GM18520 (cell line): ENCODE measurements around the gene PXMP2.
"Not testable (repeated sequence)": the region's sequence is repeated elsewhere in the genome, so short reads cannot be mapped to it uniquely, and the experiment has no call there.

Experiments used
- ATAC-seq: cut with Tn5 transposase; IDR thresholded peaks from one replicate; pipeline ENCODE4 v1.9.1; 2021; ENCODE audit not compliant: unreplicated experiment

Gene PXMP2

DNA sequence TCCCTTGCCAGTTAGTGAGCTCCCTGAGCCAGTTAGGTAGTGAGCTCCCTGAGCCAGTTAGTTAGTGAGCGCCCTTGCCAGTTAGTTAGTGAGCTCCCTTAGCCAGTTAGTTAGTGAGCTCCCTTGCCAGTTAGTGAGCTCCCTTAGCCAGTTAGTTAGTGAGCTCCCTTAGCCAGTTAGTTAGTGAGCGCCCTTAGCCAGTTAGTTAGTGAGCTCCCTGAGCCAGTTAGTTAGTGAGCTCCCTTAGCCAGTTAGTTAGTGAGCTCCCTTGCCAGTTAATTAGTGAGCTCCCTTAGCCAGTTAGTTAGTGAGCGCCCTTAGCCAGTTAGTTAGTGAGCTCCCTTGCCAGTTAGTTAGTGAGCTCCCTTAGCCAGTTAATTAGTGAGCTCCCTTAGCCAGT lies 4.6 kb downstream of the PXMP2 start:
- ATAC-seq = not testable (repeated sequence)

DNA sequence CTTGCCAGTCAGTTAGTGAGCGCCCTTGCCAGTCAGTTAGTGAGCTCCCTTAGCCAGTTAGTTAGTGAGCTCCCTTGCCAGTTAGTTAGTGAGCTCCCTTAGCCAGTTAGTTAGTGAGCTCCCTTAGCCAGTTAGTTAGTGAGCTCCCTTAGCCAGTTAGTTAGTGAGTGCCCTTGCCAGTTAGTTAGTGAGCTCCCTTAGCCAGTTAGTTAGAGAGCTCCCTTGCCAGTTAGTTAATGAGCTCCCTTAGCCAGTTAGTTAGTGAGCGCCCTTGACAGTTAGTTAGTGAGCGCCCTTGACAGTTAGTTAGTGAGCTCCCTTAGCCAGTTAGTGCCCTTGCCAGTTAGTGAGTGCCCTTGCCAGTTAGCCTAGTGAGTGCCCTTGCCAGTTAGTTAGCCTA lies 7.5 kb downstream of the PXMP2 start:
- ATAC-seq = not testable (repeated sequence)

DNA sequence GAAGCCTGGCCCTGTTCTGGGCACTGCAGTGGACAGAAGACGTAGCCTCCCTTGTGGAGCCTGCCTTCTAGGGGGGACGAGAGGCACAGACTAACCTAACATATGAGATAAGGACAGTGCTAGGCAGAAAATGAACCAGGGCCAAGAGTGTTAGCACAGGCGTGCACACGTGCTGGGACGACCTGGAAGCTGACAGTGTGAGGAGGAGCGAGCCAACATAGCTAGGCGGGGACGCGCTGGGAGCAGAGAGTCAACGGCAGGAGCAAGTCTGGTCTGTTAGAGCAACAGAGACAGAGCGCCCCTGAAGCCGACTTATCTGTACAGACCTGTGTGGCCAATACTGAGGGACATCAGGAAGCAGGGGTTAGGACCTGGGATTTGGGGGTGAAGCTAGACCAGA lies 8.0 kb downstream of the PXMP2 start:
- ATAC-seq = no peak

DNA sequence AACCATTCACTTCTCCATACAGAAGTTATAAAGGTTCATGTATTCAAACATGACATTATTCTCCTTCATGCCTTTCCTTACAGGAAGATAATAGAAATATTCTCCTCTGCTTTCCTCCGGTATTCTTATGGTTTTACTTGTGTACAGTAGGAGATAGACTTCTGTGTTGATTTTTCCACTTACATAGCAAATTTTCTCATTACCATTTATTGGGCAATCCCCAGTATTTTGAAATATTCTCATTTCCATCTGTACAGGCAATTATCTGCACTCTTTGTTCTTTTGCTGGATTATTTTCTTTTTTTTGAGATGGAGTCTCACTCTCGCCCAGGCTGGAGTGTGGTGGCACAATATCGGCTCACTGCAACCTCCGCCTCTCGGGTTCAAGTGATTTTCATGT lies 11.0 kb downstream of the PXMP2 start:
- ATAC-seq = no peak

DNA sequence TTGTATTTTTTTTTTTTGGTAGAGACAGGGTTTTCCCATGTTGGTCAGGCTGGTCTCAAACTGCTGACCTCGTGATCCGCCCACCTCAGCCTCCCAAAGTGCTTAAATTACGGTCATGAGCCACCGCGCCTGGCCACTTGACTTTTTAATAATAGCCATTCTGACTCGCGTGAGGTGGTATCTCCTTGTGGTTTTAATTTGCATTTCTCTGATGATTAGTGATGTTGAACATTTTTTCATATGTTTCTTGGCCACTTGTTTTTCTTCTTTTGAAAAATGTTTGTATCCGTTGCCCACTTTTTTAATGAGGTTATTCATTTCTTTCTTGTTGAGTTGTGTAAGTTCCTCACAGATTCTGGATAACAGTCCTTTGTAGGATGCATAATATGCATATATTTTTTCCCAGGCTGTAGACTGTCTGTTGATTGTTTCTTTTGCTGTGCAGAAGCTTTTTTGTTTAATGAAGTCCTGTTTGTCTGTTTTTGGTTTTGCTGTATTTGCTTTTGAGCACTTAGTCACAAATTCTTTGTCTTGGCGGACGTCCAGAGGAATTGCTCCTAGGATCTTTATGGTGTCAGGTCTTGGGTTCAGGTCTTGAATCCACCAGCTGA lies 12.9 kb downstream of the PXMP2 start:
- ATAC-seq = no peak

DNA sequence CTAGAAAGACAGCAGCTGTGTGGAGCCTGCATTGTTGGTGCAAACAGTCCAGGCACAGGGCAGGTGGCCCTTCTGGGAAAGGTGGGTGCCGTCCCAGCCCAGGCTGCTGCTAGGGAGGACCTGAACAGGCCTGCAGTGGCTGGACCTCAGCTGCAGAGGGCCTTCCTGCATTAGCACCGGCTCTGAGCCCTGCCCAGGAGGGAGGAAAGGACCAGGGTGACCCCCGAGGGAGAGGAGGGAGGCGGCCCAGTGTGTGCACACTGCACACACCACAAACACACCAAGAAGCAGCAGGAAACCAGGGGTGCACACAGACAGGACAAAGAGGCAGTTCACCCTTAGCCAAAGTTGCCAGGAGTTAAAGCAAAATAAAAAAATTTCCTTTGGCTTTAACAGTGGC lies 15.3 kb downstream of the PXMP2 start:
- no peak for ATAC-seq

DNA sequence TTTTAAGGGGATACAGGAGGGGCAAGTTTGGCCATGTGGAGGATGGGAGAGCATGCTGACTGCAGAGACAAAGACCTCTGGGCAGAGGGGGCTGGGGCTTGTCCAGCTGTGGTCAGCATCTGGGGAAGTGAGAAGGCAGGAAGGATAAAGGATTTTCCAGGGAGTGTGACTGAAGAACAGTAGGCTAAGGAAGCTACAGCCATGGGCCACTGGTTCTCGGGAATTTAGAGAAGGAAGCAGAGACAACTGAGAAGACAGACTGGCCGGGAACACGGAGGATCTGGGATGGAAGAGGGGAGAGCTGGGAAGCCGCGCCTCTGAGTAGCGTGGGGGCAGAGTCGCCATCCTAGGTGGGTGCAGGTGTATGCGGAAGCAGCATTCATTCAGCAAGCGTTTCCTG lies 16.3 kb downstream of the PXMP2 start:
- ATAC-seq = no peak

DNA sequence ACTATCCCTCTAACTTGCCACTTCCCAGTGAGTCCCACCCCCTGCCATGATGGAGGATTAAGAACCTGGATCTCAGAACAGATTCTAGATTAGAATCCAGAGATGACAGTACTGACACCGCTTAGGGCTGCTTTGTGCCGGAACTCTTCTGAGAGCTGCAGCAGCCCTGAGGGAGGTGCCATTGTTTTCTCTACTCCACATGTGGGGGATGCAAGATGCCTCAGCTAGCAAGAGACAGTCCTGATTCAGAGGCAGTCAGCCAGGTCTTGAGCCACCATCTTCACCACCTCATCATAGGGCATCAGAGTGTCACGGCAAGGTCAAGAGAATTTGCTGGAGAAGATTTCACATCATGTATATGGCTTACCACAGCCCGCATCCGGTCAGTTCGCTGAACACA lies 19.9 kb downstream of the PXMP2 start:
- no peak for ATAC-seq

DNA sequence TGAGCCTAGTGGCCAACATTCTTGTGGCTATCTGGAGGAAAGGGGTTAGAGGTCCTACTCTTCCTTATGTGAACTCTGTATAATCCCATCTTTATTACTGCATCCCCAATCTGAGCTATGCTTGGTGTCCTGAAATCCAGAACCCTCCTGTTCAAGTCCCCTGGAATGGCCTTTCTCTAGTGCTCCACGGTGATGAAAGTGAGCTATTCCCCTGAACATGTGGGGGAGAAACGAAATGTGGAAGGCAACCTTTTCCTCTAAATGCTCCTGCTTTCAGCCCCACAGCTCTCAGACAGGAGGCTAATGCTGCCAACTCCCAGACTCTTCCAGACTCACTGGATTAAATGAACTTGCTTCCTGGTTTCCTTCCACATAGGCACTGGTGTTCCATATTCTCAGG lies 20.8 kb downstream of the PXMP2 start:
- no peak for ATAC-seq

DNA sequence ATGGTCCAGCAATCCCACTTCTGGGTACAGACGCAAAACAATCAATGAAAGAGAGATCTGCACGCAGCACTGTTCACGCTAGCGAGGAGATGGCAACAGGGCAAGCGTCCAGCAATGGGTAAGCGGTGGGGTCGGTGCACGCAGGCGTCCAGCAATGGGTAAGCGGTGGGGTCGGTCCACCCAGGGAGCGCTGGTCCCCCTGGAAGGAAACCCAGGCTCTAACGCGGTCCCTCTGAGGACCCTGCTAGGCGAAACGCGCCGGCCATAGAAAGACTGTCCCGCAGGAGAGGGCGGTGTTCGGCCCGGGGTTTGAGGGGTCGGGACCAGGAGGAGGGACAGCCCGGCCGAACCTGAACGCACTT lies 22.6 kb downstream of the PXMP2 start:
- peak; percentile 11 for ATAC-seq

DNA sequence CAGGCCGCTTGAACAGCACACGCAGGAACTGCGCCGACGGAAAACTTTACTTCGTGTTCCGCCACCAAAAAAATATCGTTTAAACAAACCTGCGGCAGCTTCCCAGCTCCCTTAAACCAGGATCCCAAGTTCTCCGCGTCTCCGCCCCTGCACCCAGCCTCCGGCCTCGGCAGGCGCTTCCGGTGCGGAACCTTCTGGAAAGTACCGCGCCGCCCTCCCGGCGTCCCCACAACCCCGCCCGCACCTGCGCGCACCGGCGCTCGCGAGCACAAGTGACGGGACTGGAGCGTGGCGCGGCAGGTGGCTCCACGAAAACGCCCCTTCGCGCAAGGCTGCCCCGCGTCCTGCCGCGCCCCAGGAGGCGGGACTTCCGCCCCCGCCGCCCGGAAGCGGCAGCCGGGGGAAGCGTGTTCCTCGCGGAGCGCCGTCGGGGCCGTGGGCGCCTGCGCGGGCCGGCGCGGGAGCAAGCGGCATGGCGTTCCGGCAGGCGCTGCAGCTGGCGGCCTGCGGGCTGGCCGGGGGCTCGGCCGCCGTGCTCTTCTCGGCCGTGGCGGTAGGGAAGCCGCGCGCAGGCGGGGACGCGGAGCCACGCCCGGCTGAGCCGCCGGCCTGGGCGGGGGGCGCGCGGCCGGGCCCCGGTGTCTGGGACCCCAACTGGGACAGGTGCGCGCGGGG lies 23.2 kb downstream of the PXMP2 start, which contains the start of gene PGAM5:
Gene PGAM5 (plus strand): TSS at position 438 of the 675 bp plus-strand sequence. CDS start 35 bp downstream, at position 473.
- peak; percentile 88 for ATAC-seq

DNA sequence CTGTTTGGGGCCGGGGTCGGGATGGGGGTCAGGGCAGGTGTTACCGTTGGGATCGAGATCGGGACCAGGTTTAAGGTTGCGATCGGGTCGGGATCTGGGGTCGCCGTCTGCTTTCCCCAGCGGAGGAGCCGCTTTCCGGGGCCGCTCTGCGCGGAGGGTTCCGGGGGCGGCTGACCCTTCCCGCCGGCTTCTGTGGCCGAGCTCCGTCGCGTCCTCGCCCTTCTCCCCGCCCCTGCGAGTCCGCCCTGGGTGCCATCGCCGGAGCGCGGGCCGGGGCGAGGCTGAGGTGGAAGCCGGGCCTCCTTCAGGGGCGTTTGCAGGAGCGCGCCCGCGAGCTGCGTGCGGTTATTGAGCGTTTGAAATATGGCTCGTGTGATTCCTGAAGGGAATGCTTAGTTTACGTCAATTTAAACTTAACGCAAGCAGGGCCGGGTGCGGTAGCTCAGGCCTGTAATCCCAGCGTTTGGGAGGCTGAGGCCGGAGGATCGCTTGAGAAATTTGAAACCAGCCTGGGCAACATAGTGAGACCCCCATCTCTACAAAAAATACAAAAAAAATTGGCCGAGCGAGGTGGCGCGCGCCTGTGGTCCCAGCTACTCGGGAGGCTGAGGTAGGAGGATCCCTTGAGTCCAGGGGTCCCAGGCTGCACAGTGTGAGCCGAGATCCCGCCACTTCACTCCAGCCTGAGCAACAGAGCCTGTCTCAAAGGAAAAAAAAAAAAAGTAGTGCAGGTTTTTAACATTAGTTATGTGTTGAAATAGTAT lies 23.9 kb downstream of the PXMP2 start:
- no peak for ATAC-seq

DNA sequence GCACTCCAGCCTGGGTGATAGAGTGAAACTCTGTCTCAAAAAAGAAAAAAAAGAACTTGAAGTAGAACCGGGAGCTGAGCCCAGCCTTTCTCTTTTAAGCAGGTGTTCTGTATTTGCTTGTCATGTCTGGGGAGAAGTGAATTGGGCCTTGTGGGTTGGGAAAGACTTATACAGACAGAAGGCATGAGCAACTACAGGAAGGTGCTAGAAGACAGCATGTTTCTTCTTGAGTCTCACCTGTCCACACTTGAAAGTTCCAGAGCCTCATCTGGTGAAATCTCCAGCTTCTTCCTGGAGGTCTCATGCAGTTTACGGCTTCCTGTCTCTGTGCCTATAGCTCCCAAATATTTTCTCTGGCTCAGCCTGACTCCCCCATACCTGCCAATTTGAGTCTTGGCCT lies 25.7 kb downstream of the PXMP2 start:
- ATAC-seq = no peak

DNA sequence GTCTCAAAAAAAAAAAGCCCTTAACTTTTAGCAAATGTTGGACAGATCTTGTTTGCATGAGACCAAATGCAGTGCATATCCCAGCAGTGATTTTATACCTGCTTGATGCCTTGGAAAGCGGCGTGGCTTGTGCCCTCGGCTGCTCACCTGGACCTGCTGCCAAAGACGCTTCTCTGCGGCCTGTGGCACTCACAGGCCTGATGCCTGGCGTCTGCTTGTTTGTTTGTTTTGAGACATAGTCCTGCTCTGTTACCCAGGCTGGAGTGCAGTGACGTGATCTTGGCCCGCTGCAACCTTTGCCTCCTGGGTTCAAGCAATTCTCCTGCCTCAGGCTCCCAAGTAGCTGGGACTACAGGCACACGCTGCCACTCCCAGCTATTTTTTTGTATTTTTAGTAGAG lies 28.5 kb downstream of the PXMP2 start:
- no peak for ATAC-seq

DNA sequence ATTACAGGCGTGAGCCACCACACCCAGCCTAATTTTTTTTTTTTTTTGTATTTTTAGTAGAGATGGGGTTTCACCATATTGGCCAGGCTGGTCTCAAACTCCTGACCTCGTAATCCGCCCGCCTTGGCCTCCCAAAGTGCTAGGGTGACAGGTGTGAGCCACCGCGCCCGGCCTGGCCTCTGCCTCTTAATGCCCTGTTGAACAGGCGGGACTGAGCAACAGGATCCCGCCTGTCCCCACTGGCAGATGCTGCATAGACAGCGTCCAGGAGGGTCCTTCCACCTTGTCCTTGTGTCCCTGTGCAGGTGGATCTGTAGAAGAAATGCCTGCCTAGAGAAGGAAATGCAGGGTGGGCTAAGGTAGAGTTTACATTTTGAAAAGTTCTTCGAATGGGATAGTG lies 29.0 kb downstream of the PXMP2 start:
- no peak for ATAC-seq

DNA sequence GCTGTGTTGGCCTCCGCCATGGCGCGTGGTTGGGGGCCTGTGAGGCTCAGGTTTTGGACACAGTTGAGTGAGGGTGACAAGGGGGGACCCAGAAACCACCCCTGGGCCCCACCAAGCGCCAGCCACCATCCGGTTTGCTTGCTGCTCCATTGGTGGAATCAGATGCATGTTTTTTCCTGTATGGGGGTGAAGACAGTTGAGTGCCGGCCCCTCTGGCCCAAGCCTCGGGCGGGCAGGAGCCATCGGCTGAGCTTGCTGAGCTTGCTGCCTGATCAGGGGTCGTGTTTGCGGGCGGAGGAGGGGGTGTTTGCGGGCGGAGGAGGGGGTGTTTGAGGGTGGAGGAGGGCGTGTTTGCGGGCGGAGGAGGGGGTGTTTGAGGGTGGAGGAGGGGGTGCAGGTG lies 29.6 kb downstream of the PXMP2 start:
- ATAC-seq = no peak

DNA sequence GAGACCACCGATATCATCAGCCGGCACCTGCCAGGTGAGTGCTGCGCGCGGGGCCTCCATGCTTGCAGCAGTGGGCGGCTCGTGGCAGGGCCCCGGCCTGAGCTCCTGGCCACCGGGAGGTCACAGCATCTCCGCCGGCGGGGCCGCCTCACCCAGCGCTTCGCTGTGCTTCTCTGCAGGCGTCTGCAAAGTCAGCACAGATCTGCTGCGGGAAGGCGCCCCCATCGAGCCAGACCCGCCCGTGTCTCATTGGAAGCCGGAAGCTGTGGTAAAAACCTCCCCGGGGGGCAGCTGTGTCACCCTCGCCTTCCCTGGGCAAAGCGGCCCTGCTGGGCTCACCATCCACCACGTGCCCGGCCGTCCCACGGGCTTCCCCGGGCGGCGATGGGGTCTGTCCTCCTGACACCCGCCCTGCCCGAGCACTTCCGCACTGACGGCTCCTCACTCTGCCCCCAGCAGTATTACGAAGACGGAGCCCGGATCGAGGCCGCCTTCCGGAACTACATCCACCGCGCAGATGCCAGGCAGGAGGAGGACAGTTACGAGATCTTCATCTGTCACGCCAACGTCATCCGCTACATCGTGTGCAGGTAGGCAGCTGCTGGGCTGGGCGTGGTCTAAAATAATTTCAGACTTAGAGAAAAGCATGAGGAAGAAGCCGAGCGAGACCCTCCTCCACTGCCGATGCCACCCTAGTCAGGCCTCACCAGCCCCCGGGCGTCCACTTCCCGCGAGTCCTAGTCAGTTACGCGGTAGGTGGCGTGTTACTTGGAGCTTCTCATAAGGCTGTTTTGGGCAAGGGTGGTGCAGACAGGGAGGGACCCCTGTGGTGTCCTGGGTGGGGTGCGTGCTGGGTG lies 30.4 kb downstream of the PXMP2 start:
- ATAC-seq = no peak

DNA sequence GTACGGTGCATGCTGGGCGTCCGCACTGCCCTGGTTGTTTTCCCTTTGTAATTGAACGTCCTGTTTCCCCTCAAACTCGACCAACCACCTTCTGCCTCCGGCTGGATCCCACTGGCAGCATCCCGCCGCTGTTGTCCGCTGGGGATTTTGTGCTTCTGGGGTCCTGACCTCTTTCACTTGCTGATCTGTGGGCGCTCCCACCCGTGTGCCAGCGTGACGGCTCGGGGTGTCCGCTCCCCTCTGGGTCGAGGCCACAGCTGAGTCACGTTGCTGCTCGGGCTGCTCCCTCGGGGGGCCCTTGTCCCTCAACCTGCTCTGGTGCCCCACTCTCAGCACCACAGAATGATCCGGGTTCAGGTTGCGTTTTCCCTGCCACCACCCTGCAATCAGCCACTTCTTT lies 31.3 kb downstream of the PXMP2 start:
- no peak for ATAC-seq

DNA sequence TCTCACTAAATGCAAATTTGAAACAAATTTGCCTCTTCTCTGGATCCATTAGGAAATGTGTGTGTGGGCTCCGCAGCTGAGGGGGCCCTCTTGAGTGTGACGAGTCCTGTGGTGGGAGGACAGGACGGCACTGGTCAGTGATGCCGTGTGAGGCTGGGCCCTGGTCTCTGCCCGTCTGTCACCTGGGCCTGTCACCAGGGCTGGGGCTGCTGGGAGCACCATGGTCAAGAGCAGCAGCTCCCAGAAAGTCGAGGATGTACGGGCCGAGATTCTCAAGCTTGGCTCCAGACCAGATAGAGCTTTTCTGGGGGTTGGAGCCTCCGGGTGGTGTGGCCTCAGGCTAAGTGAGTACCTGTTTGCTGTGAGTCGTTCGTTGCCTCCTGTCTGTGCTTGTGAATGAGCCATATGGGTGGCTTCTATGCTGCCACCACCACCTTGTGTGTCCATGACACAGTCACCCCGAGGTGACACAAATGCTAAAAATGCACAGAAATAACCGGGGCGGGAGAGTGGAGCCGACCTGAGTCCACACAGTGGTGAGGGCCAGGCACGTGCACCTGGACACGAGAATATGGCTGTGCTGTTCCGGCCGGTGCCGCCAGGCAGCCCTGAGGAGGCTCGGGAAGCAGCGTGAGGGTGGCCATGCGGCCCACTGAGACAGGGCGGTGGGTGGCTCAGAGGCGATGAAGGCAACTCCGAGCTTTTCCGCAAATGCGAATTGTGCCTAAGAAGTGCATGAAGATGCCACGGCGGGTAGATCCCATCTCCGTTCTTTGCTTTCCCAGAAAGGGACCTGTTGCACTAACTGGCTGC lies 32.0 kb downstream of the PXMP2 start:
- ATAC-seq = no peak

DNA sequence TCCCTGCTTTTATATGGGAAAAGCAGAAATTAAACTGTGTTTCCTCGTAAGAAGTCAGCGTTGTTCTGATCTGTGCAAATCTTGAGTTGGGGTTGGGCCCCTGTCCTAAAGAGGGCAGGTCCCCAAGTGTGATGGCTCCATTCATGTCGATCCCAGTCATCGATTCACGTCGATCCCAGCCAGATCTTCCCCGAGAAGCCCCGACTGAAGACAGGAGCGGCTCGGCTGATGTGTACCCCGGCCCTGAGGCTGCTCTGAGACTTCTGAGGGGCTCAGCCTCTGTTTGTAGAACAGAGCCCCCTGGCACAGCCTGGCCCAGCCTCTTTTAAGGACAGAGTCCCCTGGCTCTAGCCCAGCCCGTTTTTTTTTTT lies 32.6 kb downstream of the PXMP2 start:
- no peak for ATAC-seq
